Measurements from ENCODE around the gene PLTP.

The PLTP gene

DNA sequence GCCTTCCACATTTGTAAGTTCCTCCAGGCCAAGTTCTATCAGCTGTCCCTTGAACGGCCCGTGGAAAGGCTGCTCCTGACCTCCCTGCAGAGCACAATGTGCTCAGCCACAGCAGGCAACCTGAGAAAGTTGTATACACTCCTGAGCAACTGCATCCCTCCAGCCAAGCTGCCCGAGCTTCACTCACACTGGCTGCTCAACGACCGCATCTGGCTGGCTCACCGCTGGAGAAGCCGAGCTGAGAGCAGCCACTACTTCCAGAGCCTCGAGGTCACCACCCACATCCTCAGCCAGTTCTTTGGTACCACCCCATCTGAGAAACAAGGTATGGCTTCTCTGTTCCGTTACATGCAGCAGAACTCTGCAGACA lies 28.9 kb downstream of the PLTP start:
- Histone ChIP-seq H3K4me3 (ENCODE audit: low read depth, low read length) (no peak overlapping the region), H3K27me3 (ENCODE audit: control insufficient read depth, insufficient read depth, low read length) (no peaks in the 10 kb centered on the region), H3K9ac (no peak overlapping the region), H3K79me2 (peaks cover 4% of the 10 kb centered on the region), H3K9me3 (ENCODE audit: control insufficient read depth, low read length) (no peaks in the 10 kb centered on the region), H3K4me1 (no peaks in the 10 kb centered on the region), H3K27ac (no peak overlapping the region), H3K36me3 (ENCODE audit: control insufficient read depth, insufficient read depth, low read length) (no peaks in the 10 kb centered on the region), H2AFZ (no peak overlapping the region), H3K4me2 (ENCODE audit: low read length) (no peak overlapping the region)
- TF ChIP-seq, protein P1, sequence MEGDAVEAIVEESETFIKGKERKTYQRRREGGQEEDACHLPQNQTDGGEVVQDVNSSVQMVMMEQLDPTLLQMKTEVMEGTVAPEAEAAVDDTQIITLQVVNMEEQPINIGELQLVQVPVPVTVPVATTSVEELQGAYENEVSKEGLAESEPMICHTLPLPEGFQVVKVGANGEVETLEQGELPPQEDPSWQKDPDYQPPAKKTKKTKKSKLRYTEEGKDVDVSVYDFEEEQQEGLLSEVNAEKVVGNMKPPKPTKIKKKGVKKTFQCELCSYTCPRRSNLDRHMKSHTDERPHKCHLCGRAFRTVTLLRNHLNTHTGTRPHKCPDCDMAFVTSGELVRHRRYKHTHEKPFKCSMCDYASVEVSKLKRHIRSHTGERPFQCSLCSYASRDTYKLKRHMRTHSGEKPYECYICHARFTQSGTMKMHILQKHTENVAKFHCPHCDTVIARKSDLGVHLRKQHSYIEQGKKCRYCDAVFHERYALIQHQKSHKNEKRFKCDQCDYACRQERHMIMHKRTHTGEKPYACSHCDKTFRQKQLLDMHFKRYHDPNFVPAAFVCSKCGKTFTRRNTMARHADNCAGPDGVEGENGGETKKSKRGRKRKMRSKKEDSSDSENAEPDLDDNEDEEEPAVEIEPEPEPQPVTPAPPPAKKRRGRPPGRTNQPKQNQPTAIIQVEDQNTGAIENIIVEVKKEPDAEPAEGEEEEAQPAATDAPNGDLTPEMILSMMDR (IDR thresholded peaks at IDR 0.05): no peak

DNA sequence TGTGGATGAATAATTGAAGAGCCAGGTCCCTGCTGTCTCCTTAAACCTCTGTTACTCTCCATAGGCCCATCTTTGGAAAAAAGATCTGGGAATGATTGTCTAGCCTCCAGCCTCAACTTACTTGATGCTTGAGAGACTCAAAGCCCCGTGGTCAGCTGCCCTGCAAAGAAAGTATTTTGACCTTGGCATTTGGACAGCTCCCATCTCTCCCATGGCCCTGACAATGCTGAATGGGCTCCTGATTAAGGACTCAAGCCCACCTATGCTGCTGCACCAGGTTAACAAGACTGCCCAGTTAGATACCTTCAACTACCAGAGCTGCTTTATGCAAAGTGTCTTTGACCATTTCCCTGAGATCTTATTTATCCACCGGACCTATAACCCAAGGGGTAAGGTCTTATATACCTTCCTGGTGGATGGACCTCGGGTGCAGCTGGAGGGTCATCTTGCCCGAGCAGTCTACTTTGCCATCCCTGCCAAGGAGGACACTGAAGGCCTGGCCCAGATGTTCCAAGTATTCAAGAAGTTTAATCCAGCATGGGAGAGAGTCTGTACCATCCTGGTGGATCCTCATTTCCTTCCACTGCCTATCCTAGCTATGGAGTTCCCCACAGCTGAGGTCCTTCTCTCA lies 29.4 kb downstream of the PLTP start:
- Histone ChIP-seq H3K27me3 (ENCODE audit: control insufficient read depth, insufficient read depth, low read length) (no peaks in the 10 kb centered on the region), H3K27ac (no peak overlapping the region), H3K4me3 (ENCODE audit: low read depth, low read length) (no peak overlapping the region), H3K9ac (no peak overlapping the region), H3K36me3 (ENCODE audit: control insufficient read depth, insufficient read depth, low read length) (no peaks in the 10 kb centered on the region), H3K79me2 (peaks cover 4% of the 10 kb centered on the region), H3K4me2 (ENCODE audit: low read length) (no peak overlapping the region), H3K9me3 (ENCODE audit: control insufficient read depth, low read length) (no peaks in the 10 kb centered on the region), H2AFZ (no peak overlapping the region), H3K4me1 (no peaks in the 10 kb centered on the region)
- TF ChIP-seq, protein P1 (IDR thresholded peaks at IDR 0.05): no peak

DNA sequence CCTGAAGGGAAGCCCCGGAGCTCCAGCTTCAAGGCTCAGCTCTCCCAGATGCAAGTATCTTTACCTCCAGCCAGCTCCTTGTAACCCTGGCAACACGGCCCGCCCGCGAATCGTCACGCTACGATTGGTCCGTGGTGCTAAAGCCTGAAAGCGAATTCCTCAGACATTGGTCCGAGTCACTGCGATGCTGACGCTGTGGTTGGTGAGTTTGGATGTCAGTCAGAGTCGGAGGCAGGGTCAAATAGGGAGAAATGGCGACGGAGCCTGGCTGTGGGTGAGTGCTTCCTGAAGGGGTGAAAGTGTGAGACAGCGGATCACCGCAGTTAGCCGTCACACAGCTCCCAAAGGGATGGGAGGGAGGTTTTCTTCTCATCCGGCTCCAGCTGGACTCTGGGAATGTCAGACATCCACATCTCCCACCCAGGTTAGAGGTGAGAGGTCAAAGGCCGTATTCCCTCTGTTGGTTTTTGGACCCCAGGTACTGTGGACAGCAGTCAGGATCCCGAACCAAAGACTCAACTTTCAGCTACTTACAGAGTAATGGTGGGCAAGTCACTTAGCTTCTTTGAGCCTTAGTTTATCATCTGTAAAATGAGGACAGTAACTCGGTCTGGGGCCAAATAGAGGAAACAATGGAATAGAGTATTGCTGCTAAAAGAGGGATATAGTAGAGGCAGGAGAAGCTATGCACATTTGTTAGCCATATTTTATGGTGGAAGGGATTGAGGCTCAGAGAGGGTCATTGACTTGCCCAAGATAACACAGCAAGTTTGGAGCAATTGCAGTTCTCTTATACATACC lies 30.8 kb downstream of the PLTP start, which contains the start of gene ZSWIM1:
TSS of gene ZSWIM1 (plus strand) at position 240 of the 801 bp plus-strand sequence. CDS start 1,366 bp downstream, outside the sequence.
- Histone ChIP-seq H3K36me3 (ENCODE audit: control insufficient read depth, insufficient read depth, low read length) (no peaks in the 10 kb centered on the region), H2AFZ (peak within 1 kb of the TSS; percentile 88), H3K27me3 (ENCODE audit: control insufficient read depth, insufficient read depth, low read length) (no peaks in the 10 kb centered on the region), H3K9ac (peak within 1 kb of the TSS; percentile 21), H3K79me2 (peaks cover 4% of the 10 kb centered on the region), H3K4me2 (ENCODE audit: low read length) (peak within 1 kb of the TSS; percentile 95), H3K9me3 (ENCODE audit: control insufficient read depth, low read length) (no peaks in the 10 kb centered on the region), H3K4me3 (ENCODE audit: low read depth, low read length) (peak within 1 kb of the TSS; percentile 89), H3K4me1 (no peaks in the 10 kb centered on the region), H3K27ac (peak within 1 kb of the TSS; percentile 70)
- TF ChIP-seq, protein P1 (IDR thresholded peaks at IDR 0.05): no peak

DNA sequence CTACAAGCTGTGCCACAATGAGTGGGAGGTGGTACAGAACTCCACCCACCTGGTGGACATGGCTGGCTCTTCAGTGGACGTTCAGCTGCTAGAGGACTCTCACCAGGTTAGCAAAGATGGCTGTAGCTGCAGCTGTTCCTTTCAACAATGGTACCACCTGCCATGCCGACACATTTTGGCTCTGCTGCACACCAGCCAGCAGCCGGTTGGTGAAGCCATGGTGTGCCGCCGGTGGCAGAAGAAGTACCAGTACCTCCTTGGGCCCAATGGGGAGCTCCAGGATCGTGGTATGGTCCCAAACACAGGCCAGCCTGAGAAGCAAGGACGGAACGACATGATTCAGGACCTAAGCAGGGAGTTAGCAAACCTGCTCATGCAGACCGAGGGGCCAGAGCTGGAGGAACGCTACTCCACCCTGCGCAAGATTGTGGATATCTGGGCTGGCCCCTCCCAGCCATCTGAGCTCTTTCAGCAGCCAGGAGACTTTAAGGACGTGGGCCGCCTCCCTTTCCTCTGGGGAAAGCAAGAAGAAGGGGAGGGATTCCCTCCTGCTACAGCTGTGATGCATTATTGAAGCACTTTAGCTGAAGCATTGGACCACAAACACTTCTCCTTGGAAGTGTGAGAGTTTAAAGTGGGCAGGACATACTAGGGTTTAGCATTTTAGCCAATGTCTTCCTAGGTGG lies 33.7 kb downstream of the PLTP start:
- no peaks in the 10 kb centered on the region for H3K27me3 ChIP-seq (ENCODE audit: control insufficient read depth, insufficient read depth, low read length)
- no peak overlapping the region for H3K9ac ChIP-seq
- TF ChIP-seq, protein P1 (IDR thresholded peaks at IDR 0.05): no peak
- H3K9me3 ChIP-seq (ENCODE audit: control insufficient read depth, low read length): no peaks in the 10 kb centered on the region
- H3K4me2 ChIP-seq (ENCODE audit: low read length): no peak overlapping the region
- no peak overlapping the region for H2AFZ ChIP-seq
- H3K79me2 ChIP-seq: peaks cover 4% of the 10 kb centered on the region
- H3K4me1 ChIP-seq: no peaks in the 10 kb centered on the region
- H3K4me3 ChIP-seq (ENCODE audit: low read depth, low read length): no peak overlapping the region
- H3K27ac ChIP-seq: no peak overlapping the region
- no peaks in the 10 kb centered on the region for H3K36me3 ChIP-seq (ENCODE audit: control insufficient read depth, insufficient read depth, low read length)
